HepG2 (cell line): Measurements from ENCODE around the gene TP53TG5. TPM values are rescaled to one million over a fixed set of nuclear protein-coding genes. Genes with fewer than 3 reads are reported as not detected.

Experiments used
- ASH2L ChIP-seq: fragments of 300-600, 200-600 bp; sonication (generic); IDR thresholded peaks from 2 replicates; pipeline ENCODE4 v1.7.0; 2017; ENCODE audit warnings: low read depth, mild to moderate bottlenecking, moderate library complexity, mixed read lengths, low read length; ENCODE audit not compliant: insufficient read length
- BRD4 ChIP-seq: sonication (generic); formaldehyde crosslinking; IDR thresholded peaks from 2 replicates; pipeline ENCODE4 v1.4.0; 2020; ENCODE audit warnings: missing genetic modification reagents
- SATB2 ChIP-seq: sonication (generic); formaldehyde crosslinking; IDR thresholded peaks from 2 replicates; pipeline ENCODE4 v1.5.0; 2020; ENCODE audit warnings: missing genetic modification reagents
- SRSF4 ChIP-seq: fragments of 200-400 bp; formaldehyde crosslinking; IDR thresholded peaks from one replicate; pipeline ENCODE4 v1.6.1; 2018; ENCODE audit warnings: mild to moderate bottlenecking, low read depth, low read length, moderate library complexity; ENCODE audit not compliant: poor library complexity, severe bottlenecking
- ZNF543 ChIP-seq: sonication (generic); formaldehyde crosslinking; IDR thresholded peaks from 2 replicates; pipeline ENCODE4 v1.4.0; 2020; ENCODE audit warnings: mild to moderate bottlenecking, missing genetic modification reagents
- ZNF567 ChIP-seq: sonication (generic); formaldehyde crosslinking; IDR thresholded peaks from 2 replicates; pipeline ENCODE4 v1.8.1; 2023; ENCODE audit warnings: mild to moderate bottlenecking, missing genetic modification reagents, borderline replicate concordance
- polyA plus RNA-seq, 8 experiments: library from polyadenylated mRNA; depleted of rRNA in 3 of 8; stranded (reverse) in 7 of 8; unstranded in 1 of 8; fragments of >200 nt; fragmentation: Illumina TruSeq in 4 of 8; extraction: Trizol in 4 of 8; gene quantifications; 2 replicates each; pipeline versions ENCODE4 v1.2.1 to v1.2.3, GENCODE V29; 2011 to 2016; ENCODE audit warnings: low read depth in 4 of 8, missing spikeins in 1 of 8, mixed read lengths in 1 of 8; ENCODE audit not compliant: insufficient read depth in 1 of 8
- total RNA-seq, 5 experiments: library from RNA; depleted of rRNA; stranded (reverse); fragments of >200 nt; fragmentation: Illumina TruSeq; extraction: Trizol; gene quantifications; 2 replicates each; pipeline ENCODE4 v1.2.3, GENCODE V29; 2016; ENCODE audit warnings: low read depth in 1 of 5
- TF ChIP-seq, protein P1 (sequence below): sonication (generic); formaldehyde crosslinking; IDR thresholded peaks from 2 replicates; pipeline ENCODE4 v1.5.1; 2020; ENCODE audit warnings: missing genetic modification reagents, mild to moderate bottlenecking, borderline replicate concordance
- TF ChIP-seq, protein P2 (sequence below): sonication (generic); formaldehyde crosslinking; IDR thresholded peaks from 2 replicates; pipeline ENCODE4 v1.4.0; 2020; ENCODE audit warnings: missing genetic modification reagents, low read depth, mild to moderate bottlenecking, borderline replicate concordance
- TF ChIP-seq, protein P3 (sequence below): sonication (generic); formaldehyde crosslinking; IDR thresholded peaks from 2 replicates; pipeline ENCODE4 v1.8.1; 2022; ENCODE audit warnings: low read depth, mild to moderate bottlenecking, missing genetic modification reagents
- TF ChIP-seq, protein P4 (sequence below), 2 experiments: sonication (generic) in 1 of 2; formaldehyde crosslinking in 1 of 2; IDR thresholded peaks; 2 replicates each; pipeline versions ENCODE4 v1.4.0 to v1.6.1; 2018 to 2020; ENCODE audit warnings: missing genetic modification reagents in 2 of 2, borderline replicate concordance in 1 of 2, low read depth in 1 of 2, mild to moderate bottlenecking in 1 of 2, missing biosample characterization in 1 of 2
- TF ChIP-seq, protein P5 (sequence below): sonication (generic); formaldehyde crosslinking; IDR thresholded peaks from 2 replicates; pipeline ENCODE4 v1.8.1; 2023; ENCODE audit warnings: missing genetic modification reagents, inconsistent platforms, borderline replicate concordance
- TF ChIP-seq, protein P6 (sequence below), 2 experiments: IDR thresholded peaks; 2 replicates each; pipeline ENCODE4 v1.6.1; 2011 to 2012; ENCODE audit warnings: low read length in 2 of 2, borderline replicate concordance in 1 of 2, low read depth in 1 of 2, mild to moderate bottlenecking in 1 of 2, moderate library complexity in 1 of 2

TP53TG5 gene
- total and polyA plus RNA-seq, 2 of the 13 experiments (the other 11 are each of a cell fraction or from before 2014, with no cell fraction given), result 0.11 TPM; not detected in 1

DNA sequence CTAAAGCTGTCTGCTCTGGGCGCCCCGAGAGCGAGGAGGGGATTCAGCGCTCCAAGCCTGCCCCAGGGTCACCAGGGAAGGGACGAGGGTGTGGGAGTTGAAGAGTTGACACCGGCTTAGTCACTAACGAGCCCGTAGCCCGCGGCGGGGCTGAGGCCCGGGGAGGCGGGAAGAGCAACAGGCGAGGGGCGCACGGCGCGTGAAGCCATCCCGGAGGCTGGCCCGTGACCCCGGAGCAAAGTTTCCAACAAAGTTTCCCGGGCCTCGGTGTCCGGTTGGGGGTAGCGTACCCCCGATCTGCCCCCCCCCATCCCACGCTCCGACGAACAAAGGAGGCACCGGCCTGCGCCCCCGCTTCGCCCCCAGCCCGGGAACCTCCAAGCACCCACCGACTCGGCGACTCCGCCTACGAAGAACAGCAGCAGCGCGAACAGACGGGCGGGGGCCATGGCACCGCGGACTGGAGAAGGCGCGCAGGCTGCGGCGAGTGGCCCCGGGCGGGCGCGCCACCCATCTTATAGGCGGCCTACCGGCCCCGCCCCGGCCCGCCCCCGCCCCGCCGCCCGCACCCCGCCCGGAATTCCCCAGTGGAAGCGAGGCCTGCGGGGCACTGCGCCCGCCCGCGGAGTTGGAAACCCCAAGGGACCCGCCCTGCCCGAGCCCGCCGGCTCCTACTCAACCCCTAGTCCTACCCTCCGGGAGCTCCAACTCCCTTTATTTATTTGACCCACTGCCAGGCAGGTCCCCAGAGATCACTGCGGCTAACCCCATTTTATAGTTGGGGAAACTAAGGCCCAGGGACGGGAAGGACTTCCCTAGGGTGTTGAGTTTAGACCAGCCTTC is 30.0 kb downstream of the TP53TG5 start, which contains the start of gene SDC4 (continued):
- TF ChIP-seq, protein P1, sequence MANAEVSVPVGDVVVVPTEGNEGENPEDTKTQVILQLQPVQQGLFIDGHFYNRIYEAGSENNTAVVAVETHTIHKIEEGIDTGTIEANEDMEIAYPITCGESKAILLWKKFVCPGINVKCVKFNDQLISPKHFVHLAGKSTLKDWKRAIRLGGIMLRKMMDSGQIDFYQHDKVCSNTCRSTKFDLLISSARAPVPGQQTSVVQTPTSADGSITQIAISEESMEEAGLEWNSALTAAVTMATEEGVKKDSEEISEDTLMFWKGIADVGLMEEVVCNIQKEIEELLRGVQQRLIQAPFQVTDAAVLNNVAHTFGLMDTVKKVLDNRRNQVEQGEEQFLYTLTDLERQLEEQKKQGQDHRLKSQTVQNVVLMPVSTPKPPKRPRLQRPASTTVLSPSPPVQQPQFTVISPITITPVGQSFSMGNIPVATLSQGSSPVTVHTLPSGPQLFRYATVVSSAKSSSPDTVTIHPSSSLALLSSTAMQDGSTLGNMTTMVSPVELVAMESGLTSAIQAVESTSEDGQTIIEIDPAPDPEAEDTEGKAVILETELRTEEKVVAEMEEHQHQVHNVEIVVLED (CRISPR knock-in tag), result no peak; the same call in 1 of the 2 replicates
- TF ChIP-seq SATB2 (0 out of 2 replicates have a peak, but pooled peaks have one; percentile 24), ZNF567 (0 out of 2 replicates have a peak, but pooled peaks have one; percentile 57), ZNF543 (CRISPR knock-in tag) (peak; percentile 91; the same call in 1 of the 2 replicates), BRD4 (CRISPR knock-in tag) (peak; percentile 67; the same call in 1 of the 2 replicates), SRSF4 (no peak), ASH2L (peak; percentile 63)
- TF ChIP-seq, protein P2, sequence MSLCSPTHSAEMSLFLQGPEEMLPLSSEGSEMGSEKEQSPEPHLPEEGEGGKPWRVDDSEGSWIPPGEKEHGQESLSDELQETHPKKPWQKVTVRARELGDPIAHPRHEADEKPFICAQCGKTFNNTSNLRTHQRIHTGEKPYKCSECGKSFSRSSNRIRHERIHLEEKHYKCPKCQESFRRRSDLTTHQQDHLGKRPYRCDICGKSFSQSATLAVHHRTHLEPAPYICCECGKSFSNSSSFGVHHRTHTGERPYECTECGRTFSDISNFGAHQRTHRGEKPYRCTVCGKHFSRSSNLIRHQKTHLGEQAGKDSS, result peak; percentile 89; the same call in 1 of the 2 replicates
- TF ChIP-seq, protein P3, sequence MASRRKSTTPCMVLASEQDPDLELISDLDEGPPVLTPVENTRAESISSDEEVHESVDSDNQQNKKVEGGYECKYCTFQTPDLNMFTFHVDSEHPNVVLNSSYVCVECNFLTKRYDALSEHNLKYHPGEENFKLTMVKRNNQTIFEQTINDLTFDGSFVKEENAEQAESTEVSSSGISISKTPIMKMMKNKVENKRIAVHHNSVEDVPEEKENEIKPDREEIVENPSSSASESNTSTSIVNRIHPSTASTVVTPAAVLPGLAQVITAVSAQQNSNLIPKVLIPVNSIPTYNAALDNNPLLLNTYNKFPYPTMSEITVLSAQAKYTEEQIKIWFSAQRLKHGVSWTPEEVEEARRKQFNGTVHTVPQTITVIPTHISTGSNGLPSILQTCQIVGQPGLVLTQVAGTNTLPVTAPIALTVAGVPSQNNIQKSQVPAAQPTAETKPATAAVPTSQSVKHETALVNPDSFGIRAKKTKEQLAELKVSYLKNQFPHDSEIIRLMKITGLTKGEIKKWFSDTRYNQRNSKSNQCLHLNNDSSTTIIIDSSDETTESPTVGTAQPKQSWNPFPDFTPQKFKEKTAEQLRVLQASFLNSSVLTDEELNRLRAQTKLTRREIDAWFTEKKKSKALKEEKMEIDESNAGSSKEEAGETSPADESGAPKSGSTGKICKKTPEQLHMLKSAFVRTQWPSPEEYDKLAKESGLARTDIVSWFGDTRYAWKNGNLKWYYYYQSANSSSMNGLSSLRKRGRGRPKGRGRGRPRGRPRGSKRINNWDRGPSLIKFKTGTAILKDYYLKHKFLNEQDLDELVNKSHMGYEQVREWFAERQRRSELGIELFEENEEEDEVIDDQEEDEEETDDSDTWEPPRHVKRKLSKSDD, result 0 out of 2 replicates have a peak, but pooled peaks have one; percentile 72
- TF ChIP-seq, protein P4, sequence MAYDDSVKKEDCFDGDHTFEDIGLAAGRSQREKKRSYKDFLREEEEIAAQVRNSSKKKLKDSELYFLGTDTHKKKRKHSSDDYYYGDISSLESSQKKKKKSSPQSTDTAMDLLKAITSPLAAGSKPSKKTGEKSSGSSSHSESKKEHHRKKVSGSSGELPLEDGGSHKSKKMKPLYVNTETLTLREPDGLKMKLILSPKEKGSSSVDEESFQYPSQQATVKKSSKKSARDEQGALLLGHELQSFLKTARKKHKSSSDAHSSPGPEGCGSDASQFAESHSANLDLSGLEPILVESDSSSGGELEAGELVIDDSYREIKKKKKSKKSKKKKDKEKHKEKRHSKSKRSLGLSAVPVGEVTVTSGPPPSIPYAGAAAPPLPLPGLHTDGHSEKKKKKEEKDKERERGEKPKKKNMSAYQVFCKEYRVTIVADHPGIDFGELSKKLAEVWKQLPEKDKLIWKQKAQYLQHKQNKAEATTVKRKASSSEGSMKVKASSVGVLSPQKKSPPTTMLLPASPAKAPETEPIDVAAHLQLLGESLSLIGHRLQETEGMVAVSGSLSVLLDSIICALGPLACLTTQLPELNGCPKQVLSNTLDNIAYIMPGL (CRISPR knock-in tag; IDR thresholded peaks at IDR 0.05; ENCODE audit: borderline replicate concordance in 1 of 2, low read depth in 1 of 2), result peak in 1 of 2 experiments; percentile 62; a peak in 1 of 4 replicates
- TF ChIP-seq, protein P5, sequence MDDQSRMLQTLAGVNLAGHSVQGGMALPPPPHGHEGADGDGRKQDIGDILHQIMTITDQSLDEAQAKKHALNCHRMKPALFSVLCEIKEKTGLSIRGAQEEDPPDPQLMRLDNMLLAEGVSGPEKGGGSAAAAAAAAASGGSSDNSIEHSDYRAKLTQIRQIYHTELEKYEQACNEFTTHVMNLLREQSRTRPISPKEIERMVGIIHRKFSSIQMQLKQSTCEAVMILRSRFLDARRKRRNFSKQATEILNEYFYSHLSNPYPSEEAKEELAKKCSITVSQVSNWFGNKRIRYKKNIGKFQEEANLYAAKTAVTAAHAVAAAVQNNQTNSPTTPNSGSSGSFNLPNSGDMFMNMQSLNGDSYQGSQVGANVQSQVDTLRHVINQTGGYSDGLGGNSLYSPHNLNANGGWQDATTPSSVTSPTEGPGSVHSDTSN (CRISPR knock-in tag), result peak; percentile 85; the same call in 1 of the 2 replicates
- TF ChIP-seq, protein P6, sequence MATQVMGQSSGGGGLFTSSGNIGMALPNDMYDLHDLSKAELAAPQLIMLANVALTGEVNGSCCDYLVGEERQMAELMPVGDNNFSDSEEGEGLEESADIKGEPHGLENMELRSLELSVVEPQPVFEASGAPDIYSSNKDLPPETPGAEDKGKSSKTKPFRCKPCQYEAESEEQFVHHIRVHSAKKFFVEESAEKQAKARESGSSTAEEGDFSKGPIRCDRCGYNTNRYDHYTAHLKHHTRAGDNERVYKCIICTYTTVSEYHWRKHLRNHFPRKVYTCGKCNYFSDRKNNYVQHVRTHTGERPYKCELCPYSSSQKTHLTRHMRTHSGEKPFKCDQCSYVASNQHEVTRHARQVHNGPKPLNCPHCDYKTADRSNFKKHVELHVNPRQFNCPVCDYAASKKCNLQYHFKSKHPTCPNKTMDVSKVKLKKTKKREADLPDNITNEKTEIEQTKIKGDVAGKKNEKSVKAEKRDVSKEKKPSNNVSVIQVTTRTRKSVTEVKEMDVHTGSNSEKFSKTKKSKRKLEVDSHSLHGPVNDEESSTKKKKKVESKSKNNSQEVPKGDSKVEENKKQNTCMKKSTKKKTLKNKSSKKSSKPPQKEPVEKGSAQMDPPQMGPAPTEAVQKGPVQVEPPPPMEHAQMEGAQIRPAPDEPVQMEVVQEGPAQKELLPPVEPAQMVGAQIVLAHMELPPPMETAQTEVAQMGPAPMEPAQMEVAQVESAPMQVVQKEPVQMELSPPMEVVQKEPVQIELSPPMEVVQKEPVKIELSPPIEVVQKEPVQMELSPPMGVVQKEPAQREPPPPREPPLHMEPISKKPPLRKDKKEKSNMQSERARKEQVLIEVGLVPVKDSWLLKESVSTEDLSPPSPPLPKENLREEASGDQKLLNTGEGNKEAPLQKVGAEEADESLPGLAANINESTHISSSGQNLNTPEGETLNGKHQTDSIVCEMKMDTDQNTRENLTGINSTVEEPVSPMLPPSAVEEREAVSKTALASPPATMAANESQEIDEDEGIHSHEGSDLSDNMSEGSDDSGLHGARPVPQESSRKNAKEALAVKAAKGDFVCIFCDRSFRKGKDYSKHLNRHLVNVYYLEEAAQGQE (IDR thresholded peaks at IDR 0.05; ENCODE audit: borderline replicate concordance in 1 of 2, low read depth in 1 of 2, low read length in 2 of 2), result peak in 1 of 2 experiments; percentile 50; a peak in 2 of 4 replicates
